Kidney tubule cell (primary cell): ENCODE results near the gene CTNND2.

Source experiments
- DNase-seq: peaks from one replicate; pipeline ENCODE4 v3.0.0-alpha.2; 2018; ENCODE audit warnings: low spot score

The CTNND2 gene

DNA sequence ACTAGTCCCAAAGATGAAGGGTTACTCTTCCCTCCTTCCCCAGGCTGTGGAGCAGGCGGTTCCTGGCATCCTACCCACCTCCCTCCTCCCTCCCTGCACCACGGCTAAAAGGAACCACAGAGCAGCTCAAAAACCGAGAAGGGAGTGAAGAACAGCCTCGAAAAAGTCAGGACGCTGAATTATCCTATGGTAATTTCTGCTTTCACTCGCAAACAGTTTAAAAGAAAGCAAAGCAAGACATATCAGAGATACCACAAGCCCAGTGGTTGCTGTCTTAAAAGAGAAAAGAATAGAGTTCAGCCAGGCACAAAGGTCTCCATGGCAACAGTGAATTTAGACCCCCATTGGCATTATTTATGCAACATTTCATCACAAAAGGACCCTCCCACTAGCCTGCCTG is 315.4 kb downstream of the CTNND2 start:
- no peak for DNase-seq

DNA sequence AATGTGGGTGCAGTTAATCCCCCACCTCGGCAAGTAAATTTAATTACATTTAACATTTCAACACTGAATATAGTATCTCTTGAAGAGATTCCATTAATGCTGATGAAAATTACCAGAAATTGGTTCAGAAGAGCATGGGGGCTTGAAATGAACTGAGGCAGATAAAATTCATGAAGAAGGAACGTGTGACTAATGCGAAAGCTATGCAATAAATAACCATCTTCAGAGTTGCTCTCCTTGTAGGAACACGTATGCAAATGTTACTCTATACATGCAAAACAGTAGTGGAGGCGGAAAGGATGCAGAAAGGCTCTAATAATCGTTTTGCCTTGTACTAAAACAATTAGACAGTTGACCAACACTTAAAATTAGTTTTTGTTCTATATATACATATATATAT is 320.2 kb downstream of the CTNND2 start:
- no peak for DNase-seq

DNA sequence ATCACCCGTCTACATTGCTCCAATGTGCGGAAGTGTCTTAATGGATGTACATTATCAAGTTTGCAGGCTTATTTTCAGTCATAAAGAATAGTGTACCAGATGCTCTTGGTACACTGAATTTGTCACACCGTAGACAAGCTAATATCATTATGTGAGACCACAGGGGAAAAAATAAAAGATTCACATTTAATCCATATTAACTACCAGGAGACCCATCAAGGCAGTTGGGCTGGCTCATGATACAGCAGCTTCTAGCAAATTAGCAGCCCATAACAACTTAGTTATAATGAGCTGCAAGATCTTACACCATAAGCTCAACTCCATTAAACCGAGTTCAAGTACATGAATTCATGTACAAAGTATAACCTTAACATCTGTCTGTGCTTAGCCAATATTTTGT is 324.9 kb downstream of the CTNND2 start:
- DNase-seq: no peak

DNA sequence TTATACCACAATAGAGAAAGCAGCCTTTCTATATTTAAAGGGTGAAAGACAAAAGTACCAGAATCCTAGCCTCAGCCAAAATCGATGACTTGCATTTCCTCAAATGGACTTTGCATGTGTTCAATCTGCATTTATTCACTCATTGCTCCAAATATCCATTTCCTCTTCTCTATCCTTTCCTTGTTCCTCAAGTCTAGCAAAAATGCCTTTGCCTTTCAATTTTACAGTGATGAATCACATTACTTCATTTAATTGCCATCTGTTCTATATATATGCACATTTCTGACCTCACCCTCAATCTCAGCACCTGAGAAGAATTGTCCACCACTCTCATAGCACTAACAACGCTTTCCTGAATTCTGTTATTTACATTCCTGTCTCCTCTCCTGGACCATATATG is 329.5 kb downstream of the CTNND2 start:
- no peak for DNase-seq

DNA sequence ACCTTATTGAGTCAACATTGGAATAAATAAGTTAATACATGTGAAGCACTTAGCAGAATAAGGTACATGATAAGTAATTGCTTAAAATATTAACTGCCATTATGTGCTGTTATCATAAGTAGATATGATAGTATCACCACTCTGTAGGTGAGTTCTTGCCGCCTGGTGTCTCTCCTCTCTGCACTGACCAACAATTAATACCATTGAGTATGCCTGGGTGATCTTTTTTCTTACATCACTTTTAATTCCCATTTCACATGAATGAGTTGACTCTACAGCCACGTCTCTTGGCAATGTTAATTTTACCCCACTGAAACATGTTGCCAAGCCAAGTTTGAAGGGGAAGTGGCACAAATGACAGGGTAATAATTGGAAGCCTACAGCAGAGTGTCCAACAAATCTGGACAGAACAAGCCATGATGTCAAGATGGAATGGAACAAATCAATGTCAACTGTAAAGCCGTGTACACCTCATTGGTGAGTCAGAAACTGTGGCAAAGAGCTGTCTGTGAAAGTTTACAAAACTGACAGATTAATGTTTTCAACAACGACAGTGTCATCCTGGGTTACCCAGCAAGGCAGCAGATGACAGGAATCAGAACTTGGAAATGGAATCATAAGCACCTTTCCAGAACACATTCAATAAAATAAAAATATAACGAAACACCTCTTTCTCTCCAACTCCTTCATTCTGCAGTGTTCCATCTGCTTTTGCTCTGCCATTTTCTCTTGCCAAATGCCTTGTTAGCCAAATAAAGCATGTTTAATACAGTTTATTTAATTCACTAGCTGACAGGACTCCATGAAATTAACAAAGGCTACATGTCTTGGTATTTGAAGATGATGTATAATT is 330.9 kb downstream of the CTNND2 start:
- DNase-seq: no peak

DNA sequence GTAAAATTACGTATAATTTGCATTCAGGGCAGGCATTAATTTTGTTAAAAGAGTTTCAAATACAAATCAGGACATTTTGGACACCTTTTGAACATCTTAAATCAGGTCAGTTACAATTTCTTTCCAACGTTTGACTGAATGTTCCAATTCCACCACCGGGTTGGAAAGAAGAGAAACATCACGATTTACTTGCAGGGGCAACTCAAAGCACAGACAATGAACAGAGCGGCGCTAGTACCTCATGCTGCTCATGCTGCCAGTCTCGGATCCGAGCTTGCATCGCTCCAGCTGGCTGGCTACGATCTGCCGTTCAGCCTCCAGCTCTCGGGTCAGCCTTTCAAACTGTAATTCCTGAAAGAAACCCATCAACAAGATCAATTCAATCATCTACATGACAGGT is 339.5 kb downstream of the CTNND2 start:
- DNase-seq: no peak

DNA sequence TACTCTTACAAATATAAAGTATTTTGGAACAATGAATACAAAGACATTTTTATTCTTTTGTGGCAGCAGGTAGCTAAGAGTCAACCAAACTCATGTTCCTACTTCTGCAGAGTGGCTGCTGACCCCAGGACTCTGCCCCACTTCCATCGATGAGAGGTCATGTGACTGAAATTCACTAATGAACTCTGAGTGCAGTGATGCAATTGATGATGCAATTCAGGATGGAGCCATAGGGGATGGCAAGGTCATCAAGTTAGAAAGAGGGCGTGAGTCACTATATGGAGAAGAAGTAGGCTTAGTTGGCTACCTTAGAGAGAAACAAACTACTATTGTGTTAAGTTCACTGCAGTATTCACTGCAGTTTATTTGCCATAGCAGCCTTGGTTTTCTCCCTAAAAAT is 340.4 kb downstream of the CTNND2 start:
- no peak for DNase-seq

DNA sequence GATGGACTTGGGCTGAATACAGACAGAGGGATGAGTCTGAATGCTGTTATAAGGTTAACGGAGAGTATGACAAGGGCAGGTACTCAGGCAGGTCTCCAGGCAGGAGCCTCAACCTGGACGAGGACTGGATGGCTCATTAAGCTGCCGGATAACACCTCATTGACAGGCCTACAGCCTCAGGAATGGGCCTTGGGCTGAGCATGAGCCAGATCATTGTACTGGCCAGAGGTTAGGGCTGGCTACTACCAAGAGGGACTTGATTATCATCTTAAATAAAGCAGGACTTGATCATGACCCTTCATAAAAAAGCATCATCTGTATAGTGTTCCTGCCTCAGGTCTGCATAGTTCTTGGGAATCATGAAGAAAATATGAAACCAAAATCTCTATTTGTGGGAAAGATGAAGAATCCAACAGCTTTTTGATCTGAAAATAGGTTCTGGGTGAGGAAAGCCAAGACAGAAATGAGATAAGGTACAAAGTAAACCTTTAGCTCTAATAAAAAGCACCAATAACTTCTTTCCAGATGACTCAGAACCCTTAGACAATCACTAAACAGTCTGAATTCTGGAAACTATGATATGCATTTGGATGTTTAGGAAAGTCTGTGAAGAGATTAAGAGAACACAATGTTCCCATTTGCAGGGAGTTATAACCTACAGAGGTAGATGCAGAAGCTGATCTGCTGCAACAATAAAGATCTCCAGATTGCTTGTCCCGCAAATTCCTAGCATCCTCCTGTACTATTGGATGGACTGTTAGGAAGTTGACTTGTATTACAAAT is 343.1 kb downstream of the CTNND2 start:
- no peak for DNase-seq

DNA sequence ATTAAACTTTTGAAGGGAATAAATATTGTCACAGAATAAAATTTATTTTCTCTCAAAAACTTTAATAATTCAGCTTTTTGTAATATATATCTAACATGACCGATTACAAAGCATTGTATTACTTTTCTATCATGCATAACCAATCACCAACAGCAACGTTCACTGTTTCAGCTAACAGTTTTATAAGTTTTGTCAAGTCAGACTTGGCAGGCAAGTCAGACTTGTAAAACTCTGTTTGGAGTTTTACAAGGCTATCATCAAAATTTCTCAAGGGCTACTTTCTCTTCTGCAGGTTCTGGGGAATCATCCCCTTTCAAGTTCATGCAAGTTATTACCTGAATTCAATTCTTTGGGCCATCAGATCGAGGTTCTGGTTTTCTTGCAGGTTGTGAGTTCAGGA is 347.2 kb downstream of the CTNND2 start:
- no peak for DNase-seq

DNA sequence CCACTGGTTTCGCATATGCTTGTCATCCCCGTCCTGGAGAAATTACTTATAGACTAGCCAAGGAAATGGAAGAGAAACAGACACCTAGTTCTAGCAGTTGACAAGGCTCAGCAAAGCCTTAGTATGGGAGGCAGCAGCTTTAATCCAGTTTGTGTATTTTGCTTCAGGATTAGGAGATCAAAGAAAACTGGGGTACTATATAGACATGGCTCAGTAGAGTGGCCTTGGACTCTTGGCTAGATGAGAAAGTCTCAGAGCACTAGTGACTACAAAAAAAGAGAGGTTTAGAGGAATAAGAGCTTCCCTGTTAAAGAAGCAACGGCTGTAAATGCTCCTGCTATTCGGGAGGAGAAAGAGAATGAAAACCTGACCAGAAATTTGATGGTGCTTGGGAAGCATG is 349.1 kb downstream of the CTNND2 start:
- DNase-seq: no peak

DNA sequence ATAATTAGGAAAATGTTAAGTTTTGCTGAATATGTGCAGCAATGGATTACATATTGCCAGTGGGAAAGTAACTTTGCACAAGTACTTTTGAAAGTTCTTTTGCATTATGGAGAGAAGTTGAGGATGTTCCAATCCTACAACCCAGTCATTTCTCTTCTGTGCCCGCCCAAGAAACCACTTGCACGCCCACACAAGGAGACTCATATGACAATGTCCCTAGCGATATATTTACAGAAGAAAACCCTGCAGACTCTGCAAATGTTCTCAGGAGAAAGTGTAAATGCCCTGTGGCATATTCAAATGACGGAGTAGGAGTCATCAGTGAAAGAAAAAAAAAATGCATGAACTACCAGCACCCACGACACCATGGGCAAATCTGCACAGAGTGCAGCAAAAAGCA is 356.5 kb downstream of the CTNND2 start:
- no peak for DNase-seq

DNA sequence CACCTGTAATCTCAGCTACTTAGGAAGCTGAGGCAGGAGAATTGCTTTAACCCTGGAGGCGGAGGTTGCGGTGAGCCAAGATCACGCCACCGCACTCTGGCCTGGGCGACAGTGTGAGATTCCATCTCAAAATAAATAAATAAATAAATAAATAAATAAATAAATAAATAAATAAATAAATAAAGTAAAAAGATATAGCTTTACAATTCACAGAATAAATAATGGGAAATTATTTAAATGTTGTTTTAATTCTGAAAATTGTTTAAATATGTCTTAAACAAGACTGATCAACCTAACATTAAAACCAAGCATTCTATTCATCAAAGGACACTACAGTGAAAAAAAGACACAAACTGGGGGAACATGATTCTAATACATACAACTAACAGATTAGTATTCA is 357.1 kb downstream of the CTNND2 start:
- DNase-seq: no peak

DNA sequence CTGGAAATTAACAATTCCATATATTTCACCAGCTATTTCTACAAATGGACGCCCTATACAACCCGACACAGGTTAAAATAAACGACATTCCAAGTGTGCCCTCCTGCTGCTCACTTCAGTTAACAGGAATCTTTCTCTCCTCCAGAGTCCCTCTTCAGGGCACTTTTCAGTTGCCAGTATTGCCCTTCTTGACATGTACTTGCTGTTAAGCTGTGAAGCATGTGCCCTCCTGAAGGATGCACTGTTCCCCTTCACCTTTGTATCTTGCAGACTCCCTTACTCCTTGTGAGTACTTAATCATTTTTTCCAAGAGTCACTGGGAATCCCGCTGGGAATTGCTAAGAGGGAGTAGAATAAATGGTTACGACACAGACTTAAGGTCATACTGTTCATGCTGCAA is 364.1 kb downstream of the CTNND2 start:
- no peak for DNase-seq

DNA sequence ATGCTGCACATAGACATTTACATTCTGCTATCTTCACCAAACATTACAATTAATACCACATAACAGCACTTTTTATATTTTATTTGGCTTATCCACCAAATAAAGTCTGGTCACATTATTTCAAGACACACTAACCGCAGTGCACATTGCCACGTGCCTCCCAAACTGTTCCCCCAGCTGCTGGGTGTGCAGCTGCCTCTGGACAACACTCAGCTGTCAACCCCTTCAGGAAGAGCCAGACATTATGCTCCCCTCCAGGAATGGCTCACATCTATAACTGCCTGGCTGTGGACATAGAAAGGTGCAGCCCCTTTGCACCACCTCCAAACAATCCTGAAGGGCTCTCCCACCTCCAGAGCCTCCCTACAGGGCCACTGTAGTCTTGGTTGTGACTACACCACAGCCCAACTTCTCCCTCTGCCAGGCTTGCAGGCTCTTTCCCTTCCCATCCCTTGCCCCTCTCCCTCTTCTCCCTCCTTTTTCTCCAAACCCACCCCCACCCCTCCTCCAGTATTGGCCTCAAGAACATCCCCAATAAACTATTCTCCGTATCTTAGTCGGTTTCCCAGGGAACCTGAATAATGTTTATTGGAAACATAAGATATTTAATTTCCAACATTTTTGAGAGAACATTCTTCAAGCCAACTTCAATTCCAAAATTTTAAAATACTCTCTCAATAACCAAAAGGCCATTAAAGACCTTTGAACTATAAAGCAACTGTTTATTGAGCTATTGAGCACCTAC is 372.3 kb downstream of the CTNND2 start:
- DNase-seq: no peak

DNA sequence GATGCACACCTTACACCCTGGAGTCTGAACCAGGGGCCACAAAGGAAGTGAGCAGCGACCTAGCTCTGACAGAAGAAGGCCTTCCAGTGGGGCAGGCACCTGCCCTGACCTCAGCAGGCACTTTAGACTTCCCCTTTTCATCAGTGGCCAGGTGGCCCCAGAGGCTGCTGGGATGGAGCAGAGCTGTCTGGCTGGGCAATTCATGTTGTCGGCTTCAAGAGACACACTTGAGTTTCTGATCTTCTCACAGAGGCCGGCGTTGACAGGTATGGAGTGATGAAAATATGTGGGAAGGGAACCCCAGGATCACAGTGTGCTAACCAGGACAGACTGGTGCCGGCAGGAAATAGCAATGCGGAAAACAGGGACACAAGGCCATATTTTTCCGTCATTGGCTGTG is 375.5 kb downstream of the CTNND2 start:
- DNase-seq: no peak

DNA sequence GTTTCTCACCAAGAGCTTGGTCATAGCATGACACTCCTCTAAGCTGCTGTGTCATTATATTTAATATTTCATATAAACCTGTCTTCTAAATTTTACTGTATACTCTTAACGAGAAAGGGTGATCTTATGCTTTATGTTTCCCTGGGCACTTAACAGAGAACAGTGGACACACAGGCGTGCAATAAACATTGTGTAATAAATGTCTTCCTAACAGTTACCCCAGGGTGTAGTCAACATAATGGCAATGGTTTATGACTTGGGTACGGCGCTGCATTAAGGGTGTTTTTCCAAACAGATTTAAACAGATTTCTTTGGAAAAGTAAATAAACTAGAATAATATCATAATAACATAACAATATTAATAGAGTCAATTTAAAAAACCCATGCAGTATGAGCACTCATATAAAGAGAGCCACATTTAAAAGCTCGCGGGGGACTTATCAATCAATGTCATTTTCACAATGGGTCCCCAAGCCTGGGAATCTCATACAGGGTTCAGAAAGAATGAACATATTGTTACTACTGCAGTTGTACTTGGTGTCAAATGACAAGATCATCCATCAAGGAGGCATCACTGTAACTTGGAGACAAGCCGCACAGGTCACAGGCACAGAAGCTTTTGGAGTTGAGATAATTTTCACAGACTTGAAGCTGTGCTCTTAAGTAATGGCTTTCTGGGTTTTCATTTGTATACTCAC is 376.4 kb downstream of the CTNND2 start:
- DNase-seq: no peak

DNA sequence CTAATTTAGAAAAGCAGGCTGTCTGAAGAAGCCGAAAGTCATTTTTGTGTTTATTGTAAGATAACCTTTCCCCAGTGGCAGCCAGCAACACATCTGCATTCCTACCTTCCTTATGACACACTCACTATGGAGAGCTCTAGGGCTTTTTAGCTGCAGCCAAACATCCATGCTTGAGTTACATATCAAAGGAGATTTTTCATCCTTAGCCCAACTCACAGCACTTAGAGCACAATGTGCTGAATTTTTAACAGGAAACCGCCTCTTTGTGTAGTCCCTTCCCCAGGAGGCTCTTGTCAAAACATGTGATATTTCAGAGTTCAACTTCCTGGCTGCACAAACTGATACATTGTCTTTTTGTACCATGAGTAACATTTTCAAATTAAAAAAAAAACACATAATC is 379.2 kb downstream of the CTNND2 start:
- no peak for DNase-seq

DNA sequence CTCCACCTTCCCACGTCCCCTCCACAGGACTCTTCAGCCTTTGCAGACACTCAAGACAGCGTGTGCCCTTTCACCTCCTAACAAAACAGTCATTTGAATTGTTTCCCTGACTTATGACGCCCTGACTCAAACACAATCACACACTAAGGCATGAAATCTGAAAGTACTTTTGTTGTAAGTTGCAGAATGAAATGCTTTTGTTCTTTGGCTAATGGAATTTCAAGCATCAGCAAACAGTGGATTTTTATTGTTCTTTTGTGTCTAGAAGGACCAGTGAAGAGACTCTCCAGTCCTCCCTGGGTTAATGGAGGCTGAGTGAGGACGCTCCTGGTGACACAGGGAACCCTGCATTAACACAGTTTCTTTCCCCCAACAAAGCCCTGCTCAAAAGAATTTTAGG is 380.1 kb downstream of the CTNND2 start:
- no peak for DNase-seq

DNA sequence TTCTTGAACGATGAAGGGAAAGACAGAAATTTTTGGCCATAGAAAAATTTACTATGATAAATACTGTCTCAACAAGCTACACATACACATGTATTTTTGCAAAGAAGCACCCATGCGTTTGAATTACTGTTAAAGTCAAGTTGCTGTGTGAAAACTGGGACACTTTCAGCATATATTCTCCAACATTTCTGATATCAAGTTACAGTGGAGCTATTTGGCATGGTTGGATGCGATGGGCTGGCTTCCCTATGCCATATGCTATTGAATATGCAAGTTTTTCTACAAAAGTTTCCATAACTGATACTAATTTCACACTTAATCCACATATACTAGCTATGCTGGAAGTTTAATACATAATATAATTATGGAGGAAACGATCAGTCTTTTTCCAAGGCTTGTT is 381.4 kb downstream of the CTNND2 start:
- no peak for DNase-seq

DNA sequence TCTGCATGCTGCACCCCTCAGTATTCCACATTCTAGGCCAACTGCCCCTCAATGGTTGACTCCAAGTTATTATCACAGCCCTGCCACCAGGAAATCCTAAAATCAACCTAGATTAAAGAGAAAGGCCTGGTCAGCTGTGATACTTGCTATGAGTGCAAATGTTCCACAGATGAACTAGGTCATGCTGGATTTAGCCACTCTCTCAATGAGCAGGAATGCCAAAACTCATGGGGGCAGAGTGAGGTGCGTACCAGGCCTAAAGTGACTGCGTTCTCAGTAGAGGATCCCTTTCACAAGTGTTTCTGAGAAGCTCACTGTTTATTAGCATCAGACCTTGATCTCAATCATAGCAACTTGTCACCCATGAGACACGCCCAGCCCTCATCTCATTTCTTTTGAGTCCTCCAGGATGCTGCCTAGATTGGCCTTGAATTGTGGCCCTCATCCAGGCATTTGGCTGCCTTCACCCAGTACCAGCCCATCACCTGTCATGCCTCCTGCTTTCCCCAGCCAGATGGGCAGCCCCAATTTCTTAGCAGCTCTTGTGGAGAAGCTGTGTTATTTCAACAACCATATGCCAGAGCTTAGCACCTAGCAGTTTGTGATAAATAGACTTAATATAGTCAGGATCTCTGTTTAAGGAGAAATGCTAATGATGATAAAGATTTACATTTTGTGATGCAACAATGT is 383.9 kb downstream of the CTNND2 start:
- no peak for DNase-seq

DNA sequence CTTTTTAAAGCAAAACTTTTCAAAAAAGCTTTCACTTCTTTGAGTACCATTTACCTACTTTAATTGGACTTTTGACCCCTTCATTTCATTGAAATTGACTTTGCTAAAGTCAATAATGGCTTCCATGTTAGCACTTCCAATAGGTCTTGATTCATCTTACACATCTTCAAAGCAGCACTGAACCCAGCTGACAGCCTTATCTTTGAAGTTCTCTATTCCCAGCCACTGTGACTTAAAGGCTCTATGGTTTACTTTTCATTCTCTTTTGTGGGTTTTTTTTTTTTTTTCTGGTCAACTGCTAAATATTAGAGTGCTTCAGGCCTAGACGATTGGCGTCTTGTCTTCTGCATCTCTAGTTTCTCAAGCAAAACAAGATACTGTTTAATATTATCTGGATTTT is 385.0 kb downstream of the CTNND2 start:
- no peak for DNase-seq

DNA sequence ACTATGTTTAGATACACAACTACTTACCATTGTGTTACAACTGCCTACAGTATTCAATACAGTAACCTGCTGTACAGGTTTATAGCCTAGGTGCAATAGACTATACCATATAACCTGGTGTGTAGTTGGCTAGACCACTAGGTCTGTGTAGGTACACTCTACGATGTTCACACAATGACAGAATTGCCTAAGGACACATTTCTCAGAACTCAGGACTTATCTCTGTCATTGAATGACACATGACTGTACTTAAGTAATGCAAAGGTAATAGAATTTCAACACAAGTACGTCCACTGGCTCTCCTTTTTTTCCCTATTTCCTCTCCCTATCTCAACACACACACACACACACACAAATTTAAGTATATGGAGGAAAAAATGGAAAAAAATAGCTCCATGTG is 385.6 kb downstream of the CTNND2 start:
- no peak for DNase-seq
